KMS-11 (cell line): ENCODE results near the gene POLR2L.

ENCODE experiments used
- H2AFZ ChIP-seq: fragments of 200-600 bp; sonication (generic); 2 replicates; pipeline ENCODE4 v1.6.1; 2016; ENCODE audit warnings: antibody characterized with exemption, mixed run types, low read depth
- H3K27ac ChIP-seq: fragments of 200-600 bp; sonication (generic); 2 replicates; pipeline ENCODE4 v1.6.1; 2016; ENCODE audit warnings: mild to moderate bottlenecking, mixed run types
- H3K27me3 ChIP-seq: fragments of 200-600 bp; sonication (generic); 2 replicates; pipeline ENCODE4 v1.6.1; 2017; ENCODE audit warnings: mild to moderate bottlenecking, low read depth, mixed run types, moderate library complexity; ENCODE audit not compliant: insufficient read depth
- H3K36me3 ChIP-seq: fragments of 200-600 bp; sonication (generic); 2 replicates; pipeline ENCODE4 v1.6.1; 2017; ENCODE audit warnings: mild to moderate bottlenecking, mixed run types; ENCODE audit not compliant: insufficient read depth
- H3K4me1 ChIP-seq: fragments of 200-600 bp; sonication (generic); 2 replicates; pipeline ENCODE4 v1.6.1; 2016; ENCODE audit warnings: mild to moderate bottlenecking, low read depth, mixed run types; ENCODE audit not compliant: poor library complexity, severe bottlenecking
- H3K4me2 ChIP-seq: fragments of 200-600 bp; sonication (generic); 2 replicates; pipeline ENCODE4 v1.7.0; 2016; ENCODE audit warnings: mild to moderate bottlenecking, mixed run types
- H3K4me3 ChIP-seq: fragments of 200-600 bp; sonication (generic); IDR thresholded peaks from 2 replicates; pipeline ENCODE4 v1.6.1; 2017; ENCODE audit warnings: low read depth, low read length, mixed read lengths; ENCODE audit not compliant: insufficient read depth
- H3K79me2 ChIP-seq: fragments of 200-600 bp; sonication (generic); 2 replicates; pipeline ENCODE4 v1.6.1; 2016; ENCODE audit warnings: low read depth, mixed run types; ENCODE audit not compliant: insufficient read depth
- H3K9ac ChIP-seq: fragments of 200-600 bp; sonication (generic); 2 replicates; pipeline ENCODE4 v1.6.1; 2016; ENCODE audit warnings: mild to moderate bottlenecking, mixed run types
- H4K20me1 ChIP-seq: fragments of 200-600 bp; sonication (generic); 2 replicates; pipeline ENCODE4 v1.6.1; 2016; ENCODE audit warnings: mild to moderate bottlenecking, mixed run types; ENCODE audit not compliant: insufficient read depth
- CTCF ChIP-seq: fragments of 200-600 bp; sonication (generic); conservative IDR thresholded peaks from 2 replicates; pipeline ENCODE4 v1.6.1; 2017; ENCODE audit warnings: low read depth, mild to moderate bottlenecking, antibody characterized with exemption, low read length, moderate library complexity, mixed read lengths

POLR2L gene

GRCh38 chr11:883527-883926 is 41.2 kb upstream of the POLR2L start:
- no peak overlapping the region for H3K4me3 ChIP-seq
- no peak for TF ChIP-seq CTCF
- H3K4me2 ChIP-seq = no peak overlapping the region
- no peaks in the 10 kb centered on the region for H3K4me1 ChIP-seq
- H2AFZ ChIP-seq = no peak overlapping the region
- no peaks in the 10 kb centered on the region for H4K20me1 ChIP-seq
- no peaks in the 10 kb centered on the region for H3K36me3 ChIP-seq
- H3K27me3 ChIP-seq = no peaks in the 10 kb centered on the region
- H3K27ac ChIP-seq = no peak overlapping the region
- H3K79me2 ChIP-seq = no peaks in the 10 kb centered on the region
- no peak overlapping the region for H3K9ac ChIP-seq

GRCh38 chr11:882596-882995 is 40.3 kb upstream of the POLR2L start:
- H3K27ac ChIP-seq = no peak overlapping the region
- no peaks in the 10 kb centered on the region for H3K79me2 ChIP-seq
- H3K4me2 ChIP-seq = no peak overlapping the region
- no peaks in the 10 kb centered on the region for H3K36me3 ChIP-seq
- H4K20me1 ChIP-seq = no peaks in the 10 kb centered on the region
- H3K4me1 ChIP-seq = peaks cover 4% of the 10 kb centered on the region
- no peaks in the 10 kb centered on the region for H3K27me3 ChIP-seq
- H2AFZ ChIP-seq = no peak overlapping the region
- no peak overlapping the region for H3K9ac ChIP-seq
- H3K4me3 ChIP-seq = no peak overlapping the region
- TF ChIP-seq CTCF = no peak

GRCh38 chr11:880447-880846 is 38.1 kb upstream of the POLR2L start:
- H3K36me3 ChIP-seq = no peaks in the 10 kb centered on the region
- no peak overlapping the region for H3K27ac ChIP-seq
- H3K4me2 ChIP-seq = no peak overlapping the region

GRCh38 chr11:877565-877964 is 35.2 kb upstream of the POLR2L start:
- Histone ChIP-seq H3K27ac (no peak overlapping the region), H3K36me3 (no peaks in the 10 kb centered on the region), H2AFZ (no peak overlapping the region), H3K79me2 (no peaks in the 10 kb centered on the region), H3K4me2 (no peak overlapping the region), H3K9ac (no peak overlapping the region), H3K4me1 (peaks cover 4% of the 10 kb centered on the region), H4K20me1 (no peaks in the 10 kb centered on the region), H3K4me3 (no peak overlapping the region), H3K27me3 (no peaks in the 10 kb centered on the region)
- no peak for TF ChIP-seq CTCF

More at GRCh38 chr11:880447-880846, 38.1 kb upstream of the POLR2L start:
- no peaks in the 10 kb centered on the region for H4K20me1 ChIP-seq
- peaks cover 4% of the 10 kb centered on the region for H3K4me1 ChIP-seq
- H3K9ac ChIP-seq = no peak overlapping the region
- no peak overlapping the region for H2AFZ ChIP-seq
- H3K4me3 ChIP-seq = no peak overlapping the region
- no peaks in the 10 kb centered on the region for H3K79me2 ChIP-seq
- H3K27me3 ChIP-seq = no peaks in the 10 kb centered on the region
- TF ChIP-seq CTCF = no peak
